HepG2 (cell line): ENCODE results near the gene UBQLN4.

Experiments
- ARNT2 ChIP-seq: sonication (generic); formaldehyde crosslinking; IDR thresholded peaks from 2 replicates; pipeline ENCODE4 v1.8.0; 2022; ENCODE audit warnings: mild to moderate bottlenecking, low read depth, missing genetic modification reagents, moderate library complexity
- EZH2 ChIP-seq: conservative IDR thresholded peaks from 2 replicates; pipeline ENCODE4 v1.6.1; 2012; ENCODE audit warnings: mild to moderate bottlenecking, low read depth, low read length, moderate library complexity
- FOXK1 ChIP-seq: sonication (generic); formaldehyde crosslinking; IDR thresholded peaks from 2 replicates; pipeline ENCODE4 v1.4.0; 2020; ENCODE audit warnings: low read depth, missing genetic modification reagents, borderline replicate concordance
- KDM5A ChIP-seq: fragments of 200-600 bp; sonication (generic); IDR thresholded peaks from 2 replicates; pipeline ENCODE4 v1.7.0; 2018; ENCODE audit warnings: antibody characterized with exemption, mild to moderate bottlenecking, low read length, borderline replicate concordance
- RBAK ChIP-seq: sonication (generic); formaldehyde crosslinking; IDR thresholded peaks from 2 replicates; pipeline ENCODE4 v1.5.1; 2020; ENCODE audit warnings: mild to moderate bottlenecking, missing genetic modification reagents
- SNRNP70 ChIP-seq: fragments of 200-400 bp; formaldehyde crosslinking; IDR thresholded peaks from 2 replicates; pipeline ENCODE4 v1.6.1; 2017; ENCODE audit warnings: mild to moderate bottlenecking, low read depth, low read length, moderate library complexity
- ZNF124 ChIP-seq: sonication (generic); formaldehyde crosslinking; IDR thresholded peaks from 2 replicates; pipeline ENCODE4 v1.4.0; 2020; ENCODE audit warnings: missing genetic modification reagents
- TF ChIP-seq, protein P1 (sequence below): sonication (generic); formaldehyde crosslinking; IDR thresholded peaks from 2 replicates; pipeline ENCODE4 v1.5.0; 2020; ENCODE audit warnings: missing genetic modification reagents

DNA sequence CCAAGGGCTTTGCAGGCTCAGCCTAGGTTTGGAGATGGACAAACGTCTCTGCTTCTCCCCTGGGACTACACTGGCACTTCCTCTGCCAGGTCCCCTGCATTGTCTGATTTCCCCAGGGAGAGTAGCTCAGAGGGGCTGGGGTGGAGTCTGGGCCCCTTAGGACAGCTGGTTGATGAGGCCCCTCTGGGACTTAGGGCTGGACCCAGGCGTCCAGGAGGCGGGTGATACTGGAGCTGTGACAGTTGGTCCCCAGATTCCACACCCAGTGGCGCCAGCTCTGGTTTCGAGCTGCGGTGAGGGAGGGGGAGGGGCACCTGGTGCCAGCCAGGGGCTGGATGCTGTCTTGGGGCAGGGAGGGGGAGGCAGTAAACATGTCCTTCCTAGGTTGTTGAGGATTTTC is 36.1 kb upstream of the UBQLN4 start:
- no peak for TF ChIP-seq FOXK1 (CRISPR knock-in tag)
- no peak for TF ChIP-seq RBAK (CRISPR knock-in tag)
- no peak for TF ChIP-seq SNRNP70
- TF ChIP-seq, protein P1, sequence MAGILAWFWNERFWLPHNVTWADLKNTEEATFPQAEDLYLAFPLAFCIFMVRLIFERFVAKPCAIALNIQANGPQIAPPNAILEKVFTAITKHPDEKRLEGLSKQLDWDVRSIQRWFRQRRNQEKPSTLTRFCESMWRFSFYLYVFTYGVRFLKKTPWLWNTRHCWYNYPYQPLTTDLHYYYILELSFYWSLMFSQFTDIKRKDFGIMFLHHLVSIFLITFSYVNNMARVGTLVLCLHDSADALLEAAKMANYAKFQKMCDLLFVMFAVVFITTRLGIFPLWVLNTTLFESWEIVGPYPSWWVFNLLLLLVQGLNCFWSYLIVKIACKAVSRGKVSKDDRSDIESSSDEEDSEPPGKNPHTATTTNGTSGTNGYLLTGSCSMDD, result no peak
- TF ChIP-seq ZNF124 (CRISPR knock-in tag), result no peak
- no peak for TF ChIP-seq EZH2
- TF ChIP-seq KDM5A, result no peak
- no peak for TF ChIP-seq ARNT2 (CRISPR knock-in tag)
